ENCODE data around the gene LANCL2. TPM values are rescaled to one million over a fixed set of nuclear protein-coding genes. Genes with fewer than 3 reads are reported as not detected.

The LANCL2 gene
- total RNA-seq, 4 donors from 2014 or later = 14.5 to 32.5 (median 24.3) TPM

DNA sequence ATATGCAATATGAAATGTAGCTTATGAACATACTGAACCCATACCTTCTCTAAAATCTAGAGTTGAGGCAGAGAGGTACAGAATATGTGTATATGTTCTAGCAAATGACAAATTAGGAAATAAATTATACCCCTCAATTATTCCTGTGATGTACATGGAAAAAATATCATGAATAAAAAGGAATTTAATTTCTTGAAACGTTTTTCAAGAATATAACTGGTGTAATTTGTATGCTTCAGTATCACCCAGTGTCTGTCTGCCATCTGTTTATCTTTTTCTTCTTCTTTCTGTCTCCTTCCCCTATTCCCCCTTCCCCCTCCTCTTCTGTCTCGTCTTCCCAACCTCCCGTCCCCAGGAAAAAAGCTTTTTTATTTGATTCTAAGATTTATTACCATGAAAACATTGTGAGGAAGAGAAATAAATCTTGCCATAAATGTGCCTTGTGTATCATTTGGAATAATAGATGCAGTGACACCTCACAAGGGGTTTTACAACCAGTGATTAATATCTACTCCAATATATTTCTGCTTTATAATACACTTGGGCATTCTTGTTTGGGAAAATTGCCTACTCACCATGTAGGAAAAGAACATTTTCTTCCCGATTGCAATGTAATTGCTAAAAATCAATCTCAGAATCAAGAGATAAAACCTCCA lies 12.2 kb downstream of the LANCL2 start:
- TF ChIP-seq, protein P1, sequence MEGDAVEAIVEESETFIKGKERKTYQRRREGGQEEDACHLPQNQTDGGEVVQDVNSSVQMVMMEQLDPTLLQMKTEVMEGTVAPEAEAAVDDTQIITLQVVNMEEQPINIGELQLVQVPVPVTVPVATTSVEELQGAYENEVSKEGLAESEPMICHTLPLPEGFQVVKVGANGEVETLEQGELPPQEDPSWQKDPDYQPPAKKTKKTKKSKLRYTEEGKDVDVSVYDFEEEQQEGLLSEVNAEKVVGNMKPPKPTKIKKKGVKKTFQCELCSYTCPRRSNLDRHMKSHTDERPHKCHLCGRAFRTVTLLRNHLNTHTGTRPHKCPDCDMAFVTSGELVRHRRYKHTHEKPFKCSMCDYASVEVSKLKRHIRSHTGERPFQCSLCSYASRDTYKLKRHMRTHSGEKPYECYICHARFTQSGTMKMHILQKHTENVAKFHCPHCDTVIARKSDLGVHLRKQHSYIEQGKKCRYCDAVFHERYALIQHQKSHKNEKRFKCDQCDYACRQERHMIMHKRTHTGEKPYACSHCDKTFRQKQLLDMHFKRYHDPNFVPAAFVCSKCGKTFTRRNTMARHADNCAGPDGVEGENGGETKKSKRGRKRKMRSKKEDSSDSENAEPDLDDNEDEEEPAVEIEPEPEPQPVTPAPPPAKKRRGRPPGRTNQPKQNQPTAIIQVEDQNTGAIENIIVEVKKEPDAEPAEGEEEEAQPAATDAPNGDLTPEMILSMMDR (IDR thresholded peaks at IDR 0.05) = no peak
- TF ChIP-seq POLR2A (IDR thresholded peaks at IDR 0.05) = no peak
- Histone ChIP-seq H3K4me3 (replicated peaks in 1 of 3) (no peak overlapping the region), H3K36me3 (no peaks in the 10 kb centered on the region), H3K4me1 (no peaks in the 10 kb centered on the region), H3K27me3 (no peaks in the 10 kb centered on the region), H3K9me3 (no peaks in the 10 kb centered on the region), H3K27ac (no peak overlapping the region)
- DNase-seq = no peak
- intact Hi-C loops (cut with DNase I) = no loop called here
- WGBS, 2 donors = 81 to 83% methylated on average over 4 of the region's 4 CpGs

DNA sequence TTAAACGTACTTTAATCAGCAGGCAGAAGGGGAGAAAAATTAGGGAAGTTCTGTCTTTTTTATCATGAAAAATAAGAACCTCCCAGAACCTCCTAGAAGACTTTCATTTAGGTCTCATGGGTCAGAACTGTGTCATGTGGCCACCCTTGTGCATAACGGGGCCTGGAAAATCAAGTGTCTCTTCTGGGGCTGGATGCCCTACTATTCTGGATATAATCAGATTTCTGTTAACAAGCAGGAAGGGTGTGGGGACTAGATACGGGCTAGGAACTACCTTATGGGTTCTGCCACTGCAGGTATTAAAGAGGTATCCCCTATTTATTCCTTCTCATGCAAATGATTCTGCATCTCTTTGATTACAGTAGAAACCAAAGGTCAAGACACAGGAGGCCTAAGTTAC lies 14.1 kb downstream of the LANCL2 start:
- H3K36me3 ChIP-seq = no peaks in the 10 kb centered on the region
- DNase-seq = no peak
- intact Hi-C loops (cut with DNase I) = no loop called here
- H3K4me3 ChIP-seq (replicated peaks in 1 of 3) = no peak overlapping the region
- no peaks in the 10 kb centered on the region for H3K4me1 ChIP-seq
- no peaks in the 10 kb centered on the region for H3K9me3 ChIP-seq
- WGBS, 2 donors = 86 to 90% methylated on average over 3 of the region's 3 CpGs
- TF ChIP-seq, protein P1 (IDR thresholded peaks at IDR 0.05) = no peak
- no peak for TF ChIP-seq POLR2A (IDR thresholded peaks at IDR 0.05)
- no peak overlapping the region for H3K27ac ChIP-seq
- no peaks in the 10 kb centered on the region for H3K27me3 ChIP-seq

DNA sequence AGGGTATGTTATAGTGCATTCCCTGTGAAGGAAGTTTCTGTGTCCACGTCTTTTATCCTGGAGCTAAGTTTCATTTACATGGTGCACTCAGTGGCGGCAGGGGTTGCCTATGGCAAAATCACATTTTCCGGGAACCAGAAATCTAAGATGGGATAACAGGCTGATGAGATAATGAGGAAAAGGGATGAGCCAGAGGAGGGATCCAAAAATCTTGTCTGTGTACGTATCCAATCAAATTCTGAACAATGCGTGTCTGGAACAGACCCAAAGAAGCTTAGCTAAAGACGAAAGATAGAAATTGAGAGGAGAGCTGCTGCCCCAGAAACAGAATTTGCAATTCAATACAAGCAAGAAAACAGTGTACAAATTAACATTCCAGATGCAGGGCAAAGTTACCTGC lies 16.1 kb downstream of the LANCL2 start:
- H3K9me3 ChIP-seq = no peaks in the 10 kb centered on the region
- H3K27me3 ChIP-seq = no peaks in the 10 kb centered on the region
- DNase-seq = no peak
- H3K4me3 ChIP-seq (replicated peaks in 1 of 3) = no peak overlapping the region
- no peak overlapping the region for H3K27ac ChIP-seq
- TF ChIP-seq POLR2A (IDR thresholded peaks at IDR 0.05) = no peak
- TF ChIP-seq, protein P1 (IDR thresholded peaks at IDR 0.05) = no peak
- no peaks in the 10 kb centered on the region for H3K4me1 ChIP-seq
- no peaks in the 10 kb centered on the region for H3K36me3 ChIP-seq
- 79 to 87% methylated on average over 6 of the region's 6 CpGs for WGBS, 2 donors
- intact Hi-C loops (cut with DNase I) = no loop called here

DNA sequence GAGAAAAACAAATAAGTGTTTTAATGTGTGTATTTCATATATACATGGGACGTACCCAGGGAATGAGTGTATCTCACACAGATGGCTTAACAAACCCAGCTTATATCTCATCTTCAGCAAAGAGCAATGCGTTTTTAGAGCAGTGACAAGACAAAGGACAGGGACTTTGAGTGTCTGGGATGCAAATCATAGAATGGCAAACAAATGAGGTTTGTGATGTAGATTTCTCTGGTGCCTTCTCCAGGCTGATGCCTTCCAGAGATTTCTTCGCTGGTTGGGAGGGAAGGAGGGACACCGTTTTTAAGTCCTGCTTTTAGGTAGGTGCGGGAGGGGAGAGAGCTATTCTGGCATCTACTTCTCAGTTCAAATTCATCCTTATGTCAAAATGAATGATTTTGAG lies 16.6 kb downstream of the LANCL2 start:
- no peak for TF ChIP-seq POLR2A (IDR thresholded peaks at IDR 0.05)
- TF ChIP-seq, protein P1 (IDR thresholded peaks at IDR 0.05) = no peak
- Histone ChIP-seq H3K36me3 (no peaks in the 10 kb centered on the region), H3K27ac (no peak overlapping the region), H3K4me3 (replicated peaks in 1 of 3) (no peak overlapping the region), H3K27me3 (no peaks in the 10 kb centered on the region), H3K9me3 (no peaks in the 10 kb centered on the region), H3K4me1 (no peaks in the 10 kb centered on the region)
- 92 to 97% methylated on average over 5 of the region's 5 CpGs for WGBS, 2 donors
- intact Hi-C loops (cut with DNase I) = no loop called here
- DNase-seq = no peak

DNA sequence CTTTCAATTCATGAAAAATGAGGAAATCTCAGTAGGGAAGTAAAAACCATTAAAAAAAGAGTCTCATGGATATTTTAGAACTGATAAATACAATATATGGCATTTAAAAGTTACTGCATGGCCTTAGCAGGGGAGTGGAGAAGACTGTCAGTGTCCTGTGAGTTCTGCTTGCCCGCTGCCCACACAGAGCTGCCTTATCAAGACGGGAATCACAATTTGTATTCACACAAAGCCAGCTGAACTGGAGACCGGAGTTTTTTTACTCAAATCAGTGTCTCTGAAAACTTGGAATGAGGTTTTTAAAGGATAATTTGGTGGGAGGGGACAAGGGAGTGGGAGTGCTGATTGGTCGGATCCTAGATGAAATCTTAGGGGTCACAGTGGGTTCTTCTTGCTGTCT lies 17.1 kb downstream of the LANCL2 start:
- H3K9me3 ChIP-seq = no peaks in the 10 kb centered on the region
- no peak overlapping the region for H3K4me3 ChIP-seq (replicated peaks in 1 of 3)
- TF ChIP-seq, protein P1 (IDR thresholded peaks at IDR 0.05) = no peak
- no peak for TF ChIP-seq POLR2A (IDR thresholded peaks at IDR 0.05)
- no peaks in the 10 kb centered on the region for H3K36me3 ChIP-seq
- intact Hi-C loops (cut with DNase I) = no loop called here
- no peaks in the 10 kb centered on the region for H3K27me3 ChIP-seq
- H3K4me1 ChIP-seq = no peaks in the 10 kb centered on the region
- H3K27ac ChIP-seq = no peak overlapping the region
- WGBS, 2 donors = 94 to 96% methylated on average over 4 of the region's 4 CpGs
- DNase-seq = no peak
